NCI-H510A (cell line): ENCODE measurements around the gene KCNMA1.

Experiments used
- DNase-seq: peaks from one replicate; lab custom pipeline; 2025; lab: John Stamatoyannopoulos, UW

KCNMA1 gene

DNA sequence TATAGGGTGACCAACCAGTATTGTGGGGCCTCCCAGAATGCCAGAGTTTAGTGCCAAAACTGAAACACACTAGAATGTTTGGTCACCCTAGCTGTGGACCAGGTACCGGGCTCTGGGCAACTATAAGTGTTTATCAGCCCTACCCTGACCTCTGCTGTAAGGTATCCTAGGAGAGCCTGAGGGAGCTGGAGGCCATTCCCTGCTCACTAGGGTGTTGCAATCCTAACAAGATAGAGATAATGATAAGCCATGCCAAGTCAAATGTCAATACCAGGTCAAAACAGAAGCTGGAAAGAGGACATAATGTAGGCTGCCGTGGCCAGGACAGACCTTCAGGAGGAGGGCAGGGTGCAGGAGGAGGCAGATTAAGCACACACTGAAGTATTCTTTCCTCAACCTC is 151.8 kb downstream of the KCNMA1 start:
- no peak for DNase-seq

DNA sequence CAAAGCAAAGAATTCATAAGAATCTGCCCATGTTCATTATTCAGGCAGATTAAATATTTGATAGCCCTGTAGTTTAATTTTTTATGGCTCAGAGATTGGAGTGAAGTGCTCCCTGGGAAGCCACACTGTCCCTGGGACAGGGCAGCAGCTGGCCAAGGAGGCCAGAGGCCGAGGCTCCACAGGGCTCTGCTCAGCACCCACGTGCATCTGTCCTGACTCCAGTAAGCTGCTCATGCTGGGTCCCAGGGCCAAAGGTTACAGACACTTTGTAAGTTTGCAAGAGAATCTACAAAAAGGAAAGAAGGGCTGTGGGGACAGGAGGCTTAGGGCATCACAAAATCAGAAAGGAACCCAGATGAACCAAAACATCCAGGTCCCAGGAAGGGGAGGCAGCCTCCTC is 155.5 kb downstream of the KCNMA1 start:
- no peak for DNase-seq

DNA sequence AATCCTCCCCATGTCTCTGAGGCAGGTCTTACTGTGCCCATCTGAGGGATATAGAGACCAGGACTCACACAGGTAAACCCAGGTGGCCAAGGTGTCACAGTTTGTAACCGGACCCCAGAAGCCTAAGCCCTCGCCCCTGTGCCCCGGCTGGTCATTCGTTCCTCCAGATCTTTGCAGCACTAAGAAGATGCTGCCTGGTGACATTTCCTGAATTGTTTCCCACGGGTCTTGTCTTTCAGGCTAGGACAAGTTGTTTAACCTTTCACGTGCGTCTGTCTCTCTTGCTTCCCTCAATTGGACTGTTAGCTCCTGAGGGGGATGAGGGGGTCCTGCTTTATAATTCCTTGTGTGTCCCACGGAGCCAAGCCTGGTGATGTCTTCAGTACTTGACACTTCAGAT is 158.0 kb downstream of the KCNMA1 start:
- no peak for DNase-seq

DNA sequence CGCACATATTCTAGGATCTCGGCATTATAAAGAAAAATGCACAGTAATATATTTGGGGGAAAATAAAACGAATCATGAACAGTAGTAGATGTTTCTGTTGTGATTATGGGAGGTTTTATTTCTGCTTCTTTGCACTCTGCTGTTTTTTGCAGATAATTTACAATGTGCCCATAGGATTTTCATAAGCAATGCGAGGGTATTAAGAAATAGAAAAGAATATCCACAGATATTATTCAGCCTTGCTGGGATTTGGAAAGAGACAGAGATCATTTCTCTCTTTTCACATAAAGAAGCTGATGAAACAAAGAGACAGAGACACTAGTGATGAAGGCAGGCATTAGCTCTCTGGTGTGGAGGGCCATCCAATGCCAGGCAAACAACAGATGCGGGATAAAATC is 158.6 kb downstream of the KCNMA1 start:
- no peak for DNase-seq

DNA sequence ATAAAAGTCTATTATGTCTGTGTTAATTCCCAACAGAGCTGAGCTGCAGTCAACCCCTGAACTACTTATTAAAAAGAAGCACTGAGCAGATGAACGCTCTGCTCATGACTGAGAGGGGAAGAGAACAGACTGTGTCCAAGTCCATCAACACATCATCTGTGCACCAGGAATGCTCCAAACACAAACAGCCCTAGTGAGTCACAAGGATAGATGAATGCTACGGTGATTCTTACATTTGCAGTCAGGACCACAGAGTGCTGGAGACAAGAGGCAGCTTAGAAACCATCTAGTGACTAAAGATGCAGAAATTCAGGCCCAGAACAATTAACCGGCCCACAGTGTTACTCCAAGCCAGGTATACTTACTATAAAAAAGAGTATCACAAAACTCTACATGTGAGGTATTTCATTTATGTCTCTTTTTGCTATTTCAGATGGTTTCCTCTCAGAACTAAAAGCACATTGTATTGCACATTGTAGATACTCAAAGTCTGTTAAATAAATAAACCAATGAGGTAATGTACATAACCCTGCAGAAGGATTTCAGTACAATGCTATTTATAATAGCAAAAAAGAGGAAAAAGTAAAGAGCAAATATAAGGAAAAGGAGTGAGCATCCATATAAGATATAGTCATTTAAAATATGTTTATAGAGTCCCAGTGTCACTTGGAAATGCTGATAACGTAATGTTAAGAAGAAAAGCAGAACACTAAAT is 159.2 kb downstream of the KCNMA1 start:
- DNase-seq: no peak

DNA sequence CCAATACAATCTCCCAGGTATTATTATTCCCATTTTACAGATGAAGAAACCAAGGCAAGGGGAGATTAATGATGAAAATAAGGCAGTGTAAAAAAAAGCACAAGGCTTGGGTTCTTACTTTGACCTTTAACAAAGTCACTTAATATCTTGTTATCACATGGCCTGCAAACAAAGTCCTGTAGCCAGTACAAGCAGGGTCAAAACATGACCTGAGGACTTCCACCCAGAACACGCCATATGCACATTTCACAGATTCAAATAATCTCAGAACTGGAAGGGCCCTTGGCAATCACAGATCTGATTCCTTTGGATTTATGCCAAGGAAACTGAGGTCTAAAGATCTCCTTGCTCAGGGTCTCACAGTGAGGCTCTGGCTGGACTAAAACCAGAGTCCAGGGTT is 162.1 kb downstream of the KCNMA1 start:
- no peak for DNase-seq

DNA sequence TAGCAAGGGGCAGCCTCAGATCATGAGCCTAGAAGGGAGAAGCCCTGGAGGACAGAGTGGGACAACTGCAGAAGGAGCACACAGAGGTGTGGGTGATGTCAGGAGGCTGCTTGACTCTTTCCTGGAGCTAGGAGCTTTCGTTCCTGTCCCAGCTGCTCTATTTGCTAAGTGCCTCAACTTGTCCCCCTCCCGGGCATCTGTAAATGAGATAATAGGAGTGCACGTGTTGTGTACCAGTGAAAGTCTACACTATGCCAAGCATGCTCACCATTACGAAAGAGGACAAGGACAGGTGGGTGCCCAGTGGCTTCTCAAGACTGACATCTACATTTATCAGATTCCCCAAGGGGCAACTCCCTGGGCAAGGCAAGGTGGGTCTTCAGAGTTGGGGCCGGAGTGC is 162.7 kb downstream of the KCNMA1 start:
- no peak for DNase-seq

DNA sequence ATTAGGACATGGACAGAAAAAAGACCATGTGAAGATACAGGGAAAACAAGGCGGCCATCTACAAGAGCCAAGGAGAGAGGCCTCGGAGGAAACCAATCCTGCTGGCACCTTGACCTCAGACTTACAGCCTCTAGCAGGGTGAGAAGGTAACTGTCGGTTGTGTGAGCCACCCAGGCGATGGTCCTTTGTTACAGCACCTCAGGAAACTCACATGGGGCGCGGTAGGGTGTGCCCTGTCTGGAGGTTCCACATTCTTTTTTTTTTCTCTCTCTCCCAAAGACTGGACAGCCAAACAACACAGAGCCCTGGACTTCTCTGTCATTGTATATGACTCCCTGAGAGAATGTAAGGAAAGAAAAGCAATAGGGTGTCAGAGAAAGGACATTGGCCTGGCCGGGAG is 163.2 kb downstream of the KCNMA1 start:
- no peak for DNase-seq

DNA sequence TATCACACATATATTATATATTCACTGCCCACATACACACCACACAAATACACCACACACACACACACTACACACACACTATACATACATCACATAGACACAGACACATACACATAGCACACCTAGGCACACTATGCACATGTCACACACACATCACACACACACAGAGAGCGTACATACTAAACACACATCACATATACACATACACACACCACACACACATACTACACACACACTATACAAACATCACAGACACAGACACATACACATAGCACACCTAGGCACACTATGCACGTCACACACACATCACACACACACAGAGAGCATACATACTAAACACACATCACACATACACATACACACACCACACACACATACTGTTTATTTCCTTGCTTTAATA is 165.5 kb downstream of the KCNMA1 start:
- no peak for DNase-seq

DNA sequence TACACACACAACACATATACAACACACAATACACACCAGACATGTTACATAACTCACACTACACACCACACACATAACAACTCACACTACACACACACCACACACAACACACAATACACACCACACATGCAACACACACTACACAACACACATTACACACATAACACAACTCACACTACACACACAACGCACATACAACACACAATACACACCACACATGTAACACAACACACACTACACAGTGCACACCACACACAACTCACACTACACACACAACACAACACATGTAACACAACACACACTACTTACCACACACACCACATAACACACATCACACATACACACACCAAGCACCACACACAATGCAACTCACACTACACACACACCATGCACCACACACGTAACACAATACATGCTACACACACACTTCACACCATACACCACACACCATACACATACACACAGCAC is 166.5 kb downstream of the KCNMA1 start:
- DNase-seq: no peak

DNA sequence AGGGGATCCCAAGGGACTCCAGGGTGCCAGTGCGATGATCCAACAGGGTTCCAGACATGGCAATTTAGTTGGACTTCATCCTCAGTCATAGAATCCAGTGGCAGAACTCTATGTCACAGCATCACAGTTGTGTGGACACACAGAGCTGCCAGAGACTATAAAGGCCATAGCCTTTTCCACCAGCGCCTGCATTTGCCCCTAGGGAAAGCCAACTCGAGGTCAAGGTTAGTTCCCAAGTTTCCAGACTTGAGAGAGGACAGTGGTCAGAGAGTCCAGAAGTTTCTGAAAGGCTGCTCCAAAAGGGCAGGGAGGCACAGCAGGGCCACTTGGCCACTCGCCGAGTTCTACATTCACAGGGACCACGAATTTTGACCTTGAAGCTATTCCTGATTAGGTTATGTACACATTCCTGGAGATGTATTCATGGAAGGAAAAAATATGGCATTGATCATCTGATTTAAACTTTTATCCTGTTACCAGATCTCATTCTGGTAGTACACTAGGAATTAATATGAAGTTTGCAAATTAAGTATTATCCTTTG is 170.1 kb downstream of the KCNMA1 start:
- DNase-seq: no peak

DNA sequence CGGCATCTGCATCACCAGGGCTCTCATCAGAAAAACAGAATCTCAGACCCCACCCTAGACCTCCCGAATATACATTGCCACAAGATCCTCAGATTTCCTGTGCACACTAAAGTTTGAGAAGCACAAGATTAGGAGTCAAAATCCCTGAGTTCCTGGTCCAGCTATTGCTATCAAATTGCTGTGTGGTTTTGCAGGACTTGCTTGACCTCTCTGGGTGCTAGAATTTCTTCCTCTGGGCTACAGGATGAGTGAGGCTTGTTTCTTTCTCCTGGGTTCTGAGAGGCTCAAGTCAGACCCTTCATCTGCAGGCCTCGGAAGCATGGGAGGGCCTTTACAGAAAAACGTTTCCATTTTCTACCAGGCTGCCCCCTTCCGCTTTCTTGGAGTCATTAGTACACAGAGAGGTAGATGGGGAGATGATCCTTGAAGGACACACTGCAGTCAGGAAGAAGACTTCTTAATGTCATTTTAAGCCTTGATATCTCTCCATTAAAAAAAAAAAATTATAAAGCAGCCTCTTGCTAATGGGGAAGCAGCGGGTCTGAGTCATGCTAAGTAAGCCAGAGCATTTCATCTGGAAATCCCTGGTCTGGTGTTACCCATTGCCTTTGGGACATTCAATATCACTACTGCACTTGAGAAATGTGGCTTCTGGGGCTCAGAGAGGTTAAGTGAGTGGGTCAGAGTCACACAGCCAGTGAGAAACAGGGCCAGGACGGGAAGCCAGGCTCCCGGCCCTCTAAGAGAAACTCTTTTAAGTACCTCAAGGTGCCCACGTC is 173.5 kb downstream of the KCNMA1 start:
- DNase-seq: no peak

DNA sequence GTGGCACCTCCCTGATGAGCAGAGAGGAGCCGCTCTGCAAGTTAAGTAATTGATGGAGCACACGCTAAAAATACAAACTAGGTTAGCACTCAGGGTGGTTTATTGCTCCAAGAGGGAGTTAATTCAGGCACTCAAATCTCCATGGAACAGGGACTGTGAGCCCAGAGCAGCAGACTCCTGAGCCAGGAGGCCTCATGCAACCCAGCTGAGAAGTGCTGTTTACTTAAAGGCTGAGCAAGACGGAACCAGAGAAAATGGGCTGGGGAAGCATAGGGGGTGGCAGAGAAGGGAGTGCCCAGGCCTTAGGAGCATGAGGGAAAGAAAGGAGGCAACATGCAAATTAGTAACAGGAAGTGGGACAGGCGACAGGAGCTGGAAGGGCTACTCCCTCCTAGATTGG is 174.1 kb downstream of the KCNMA1 start:
- no peak for DNase-seq

DNA sequence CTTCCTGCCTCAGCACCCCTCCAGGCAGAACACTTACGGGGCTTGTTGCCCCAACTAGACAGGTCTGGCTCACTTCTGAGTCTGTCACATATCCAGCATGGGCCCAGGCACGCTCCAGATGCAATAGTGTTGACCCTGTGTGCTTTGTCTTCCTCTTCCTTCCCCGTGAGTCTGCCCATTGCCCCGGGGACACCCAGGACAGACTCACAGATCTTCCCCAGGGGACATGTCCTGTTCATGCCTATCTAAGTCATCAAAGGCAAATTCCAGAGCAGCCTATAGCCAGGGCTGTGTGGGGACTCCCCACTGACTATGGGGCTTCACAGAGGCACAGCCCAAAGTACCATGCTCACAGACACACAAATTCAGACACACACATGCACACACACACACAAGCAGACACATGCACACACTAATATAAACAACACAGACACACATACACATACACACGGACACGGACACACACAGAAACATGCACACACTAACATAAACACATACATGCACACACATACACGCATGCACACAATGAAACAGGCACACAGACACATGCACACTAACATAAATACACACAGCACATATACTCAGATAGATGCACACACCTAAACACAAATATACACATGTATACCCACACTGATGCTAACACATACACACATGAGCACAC is 175.8 kb downstream of the KCNMA1 start:
- DNase-seq: no peak

DNA sequence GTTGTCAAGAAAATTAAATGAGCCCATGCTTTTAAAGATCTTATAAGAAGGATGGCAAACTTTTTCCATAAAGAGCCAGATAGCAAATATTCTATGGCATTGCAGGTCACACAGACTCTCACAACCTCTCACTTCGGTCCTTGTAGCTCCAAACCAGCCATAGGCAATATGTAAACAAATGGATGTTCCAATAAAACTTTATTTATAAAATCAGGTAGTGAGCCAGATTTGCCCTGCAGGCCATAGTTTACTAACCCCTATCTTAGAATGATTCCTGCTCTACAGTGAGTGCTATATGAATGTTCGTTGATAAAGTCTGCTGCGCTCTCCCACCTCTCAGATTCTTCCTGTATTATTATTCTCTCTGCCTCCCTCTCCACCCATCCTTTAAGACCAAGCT is 177.7 kb downstream of the KCNMA1 start:
- no peak for DNase-seq

DNA sequence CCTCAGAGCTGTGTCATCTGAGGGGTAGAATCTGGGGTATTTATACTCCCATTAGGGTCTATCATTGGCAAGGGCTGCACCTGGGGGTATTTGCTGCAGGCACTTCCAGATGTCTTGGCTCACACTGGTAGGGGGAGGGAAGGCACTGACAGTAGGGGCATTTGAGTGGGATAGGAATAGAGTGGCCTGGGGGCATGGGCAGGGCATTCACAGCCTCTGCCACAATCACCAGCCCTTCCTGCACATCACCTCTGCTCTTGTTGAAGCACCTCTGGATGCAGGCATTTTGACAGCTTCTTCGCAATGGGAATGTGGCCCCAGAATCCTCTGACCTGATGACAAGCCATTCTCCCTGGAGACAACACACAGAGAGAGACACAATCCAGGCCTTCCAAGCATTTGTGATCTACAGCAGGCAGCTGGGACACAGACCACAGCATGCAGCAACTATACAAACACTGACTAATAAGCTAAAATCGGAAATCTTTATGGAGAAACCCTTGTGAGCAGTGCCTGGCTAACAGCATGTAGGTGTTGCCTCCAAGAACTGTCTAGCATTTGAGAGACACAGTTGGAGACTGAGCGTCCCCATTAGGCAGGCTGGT is 178.5 kb downstream of the KCNMA1 start:
- no peak for DNase-seq

DNA sequence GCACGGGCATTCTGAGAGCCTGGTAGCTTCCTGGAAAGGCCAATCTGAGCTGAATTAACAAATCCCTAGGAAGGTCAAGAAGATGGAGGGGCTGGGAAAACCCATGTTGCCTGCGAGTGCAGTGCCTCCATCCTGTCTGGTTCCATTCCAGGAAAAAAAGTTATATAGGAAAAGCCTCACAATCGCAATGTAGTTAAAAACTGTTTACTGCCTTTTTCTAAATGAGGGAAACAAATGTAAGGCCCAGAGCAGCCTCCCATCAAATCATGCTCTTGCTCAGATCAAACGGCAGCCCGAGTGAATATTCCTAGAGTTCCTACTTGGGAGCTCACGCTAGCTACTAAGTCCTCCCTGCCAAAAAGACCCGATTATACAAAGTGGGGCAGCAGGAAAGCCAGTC is 179.9 kb downstream of the KCNMA1 start:
- no peak for DNase-seq

DNA sequence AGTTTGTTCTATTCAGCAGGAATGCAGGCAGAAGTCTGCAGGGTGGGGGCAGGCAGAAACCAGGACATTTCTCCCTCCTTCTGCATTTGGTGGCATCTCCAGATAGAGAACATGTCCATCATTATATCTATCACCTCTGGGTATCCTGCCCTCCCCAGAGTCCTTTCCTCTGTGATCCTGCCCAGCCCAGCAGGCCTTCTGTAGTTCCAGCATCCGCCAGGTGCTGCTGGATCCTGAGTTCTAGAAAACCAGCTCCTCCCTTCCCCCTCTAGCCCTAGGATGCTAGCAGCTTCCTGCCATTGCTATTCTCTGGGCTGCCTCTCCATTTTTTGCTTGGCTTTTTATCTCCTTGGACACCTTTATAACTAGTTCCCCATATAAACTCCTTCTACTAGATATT is 180.3 kb downstream of the KCNMA1 start:
- peak; percentile 65 for DNase-seq

DNA sequence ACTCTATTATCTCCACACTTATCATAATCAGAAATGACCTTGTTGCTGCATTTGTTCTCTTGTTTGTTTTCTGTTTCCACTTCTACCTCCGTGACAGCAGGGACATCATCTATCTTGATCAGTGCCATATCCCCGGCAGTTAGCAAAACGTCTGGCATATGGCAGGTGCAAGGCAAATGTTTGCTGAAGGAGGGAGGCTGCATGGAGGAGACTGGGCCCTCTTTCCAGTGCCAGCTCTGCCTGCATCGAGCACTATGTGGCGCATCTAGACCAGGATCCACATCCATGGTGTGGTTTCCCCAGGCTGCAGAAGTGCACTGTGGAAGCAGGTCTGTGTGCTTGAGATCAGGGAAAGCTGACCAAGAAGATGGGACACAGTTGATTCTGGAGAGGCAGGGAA is 181.2 kb downstream of the KCNMA1 start:
- peak; percentile 80 for DNase-seq

DNA sequence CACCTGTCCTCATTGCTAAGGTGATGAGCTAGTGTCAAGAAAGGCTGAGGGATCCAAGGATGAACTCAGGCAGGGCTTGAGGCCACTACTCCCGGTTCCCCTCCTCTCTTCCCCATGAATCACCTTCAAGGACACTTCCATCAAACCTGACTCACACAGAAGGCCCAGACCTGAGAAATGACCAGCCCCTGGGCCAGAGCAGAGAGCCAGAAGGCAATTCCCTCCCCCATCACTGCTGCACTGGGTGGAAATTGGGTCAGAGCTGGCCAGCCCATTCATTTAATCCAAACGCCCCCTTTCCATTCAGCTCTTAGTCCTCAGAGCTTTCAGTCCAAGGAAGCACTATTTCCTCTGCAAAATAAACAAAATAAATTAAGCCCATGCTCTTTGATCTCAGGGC is 182.0 kb downstream of the KCNMA1 start:
- no peak for DNase-seq

DNA sequence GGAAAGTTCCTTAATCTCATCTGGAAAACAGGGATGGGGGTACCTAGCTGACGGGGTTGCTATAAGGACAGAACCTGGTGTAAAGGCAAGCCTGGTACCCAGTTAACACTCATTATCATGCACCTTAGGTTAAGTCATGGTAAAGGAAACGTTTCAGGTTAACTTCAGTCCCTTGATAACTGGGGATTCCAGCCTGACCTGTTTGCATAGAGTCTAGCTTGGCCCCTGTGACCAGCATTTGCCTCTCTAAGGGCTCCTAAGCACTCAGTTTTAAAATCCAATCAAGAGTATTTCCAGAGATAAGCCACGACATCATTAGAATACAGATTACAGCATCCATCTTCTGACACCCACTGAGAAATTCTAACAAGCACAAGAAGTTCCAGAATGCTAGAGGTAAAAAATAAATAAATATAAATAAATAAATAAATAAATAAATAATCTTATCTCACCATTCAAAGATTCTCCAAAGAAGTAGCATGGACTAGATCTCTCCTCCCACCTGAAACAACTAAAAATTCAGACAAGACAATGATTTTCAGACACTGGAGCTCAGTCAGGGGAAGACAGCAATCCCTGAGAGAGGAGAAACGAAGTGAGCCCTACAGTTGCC is 184.6 kb downstream of the KCNMA1 start:
- DNase-seq: no peak

DNA sequence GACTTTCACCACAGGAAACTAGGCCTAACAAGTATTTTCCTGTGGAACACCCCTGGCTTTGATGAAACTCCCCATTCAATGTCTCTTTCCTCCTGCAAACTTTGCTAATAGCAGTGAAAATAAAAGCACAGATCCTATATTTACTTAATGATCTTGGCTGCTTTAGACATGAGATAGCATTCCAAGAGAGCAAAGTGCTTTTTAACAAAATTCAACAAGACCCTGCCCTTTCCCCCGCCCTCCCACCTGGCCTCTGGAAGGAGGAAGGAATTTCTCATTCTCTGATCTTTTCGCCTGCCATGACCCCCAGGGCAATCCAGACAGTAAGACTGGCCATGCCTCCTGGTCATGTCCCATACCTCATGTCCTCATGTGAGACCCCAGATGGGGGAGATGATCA is 185.7 kb downstream of the KCNMA1 start:
- DNase-seq: no peak
